Uterine smooth muscle cell (primary cell): ENCODE results near the gene AP1AR. TPM values are rescaled to one million over a fixed set of nuclear protein-coding genes. Genes with fewer than 3 reads are reported as not detected.

ENCODE experiments used
- total RNA-seq: library from RNA; depleted of rRNA; stranded (reverse); fragments of >200 nt; gene quantifications from 2 replicates; pipeline ENCODE4 v1.2.3, GENCODE V29; 2014

AP1AR gene, protein sequence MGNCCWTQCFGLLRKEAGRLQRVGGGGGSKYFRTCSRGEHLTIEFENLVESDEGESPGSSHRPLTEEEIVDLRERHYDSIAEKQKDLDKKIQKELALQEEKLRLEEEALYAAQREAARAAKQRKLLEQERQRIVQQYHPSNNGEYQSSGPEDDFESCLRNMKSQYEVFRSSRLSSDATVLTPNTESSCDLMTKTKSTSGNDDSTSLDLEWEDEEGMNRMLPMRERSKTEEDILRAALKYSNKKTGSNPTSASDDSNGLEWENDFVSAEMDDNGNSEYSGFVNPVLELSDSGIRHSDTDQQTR
- total RNA-seq: 46.5 and 51.0 TPM in 2 replicates

DNA sequence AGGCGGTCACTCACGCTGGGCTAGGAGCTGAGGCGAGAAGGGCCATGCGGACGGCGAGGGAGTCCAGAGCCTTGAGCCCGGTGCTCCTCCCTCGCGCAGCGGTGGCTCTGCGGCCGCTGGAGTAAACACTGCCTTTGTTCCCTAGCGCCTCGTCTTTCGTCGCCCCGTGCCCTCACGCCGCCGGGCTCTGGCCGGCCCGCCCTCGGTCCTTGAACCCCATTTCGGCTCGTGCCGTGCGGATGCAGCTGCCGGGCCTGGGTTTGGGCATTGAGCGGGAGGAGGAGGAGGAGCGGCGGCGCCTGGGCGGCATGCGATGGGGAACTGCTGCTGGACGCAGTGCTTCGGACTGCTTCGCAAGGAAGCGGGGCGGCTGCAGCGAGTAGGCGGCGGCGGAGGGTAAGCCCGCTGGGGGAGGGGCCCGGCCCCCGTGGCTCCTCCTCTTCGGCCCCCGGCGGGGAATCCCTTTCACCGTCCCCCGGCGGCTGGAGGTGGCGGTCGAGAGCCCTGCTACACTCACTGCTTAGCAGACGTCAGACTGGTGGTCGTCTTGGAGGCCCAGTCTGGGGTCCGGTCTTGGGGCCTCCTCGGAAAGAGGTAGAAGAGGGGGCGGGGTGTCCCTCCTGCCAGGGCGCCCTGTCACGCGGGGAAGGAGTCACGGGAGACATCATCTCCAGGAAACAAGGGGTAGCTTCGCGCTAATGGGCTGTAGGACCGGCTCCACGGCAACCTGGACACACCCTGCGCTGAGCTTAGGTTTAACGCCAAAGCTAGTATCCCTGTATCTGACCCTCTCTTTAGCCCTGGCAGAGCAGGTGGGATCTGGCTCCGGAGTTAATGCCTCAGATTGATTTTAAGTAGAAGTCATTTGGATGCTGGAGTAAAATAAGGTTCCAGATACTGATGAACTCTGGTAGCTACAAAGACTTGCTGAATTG, at the start of gene AP1AR:
TSS of gene AP1AR (plus strand) at position 9 of the 935 bp plus-strand sequence. CDS start at position 314, 305 bp downstream.

DNA sequence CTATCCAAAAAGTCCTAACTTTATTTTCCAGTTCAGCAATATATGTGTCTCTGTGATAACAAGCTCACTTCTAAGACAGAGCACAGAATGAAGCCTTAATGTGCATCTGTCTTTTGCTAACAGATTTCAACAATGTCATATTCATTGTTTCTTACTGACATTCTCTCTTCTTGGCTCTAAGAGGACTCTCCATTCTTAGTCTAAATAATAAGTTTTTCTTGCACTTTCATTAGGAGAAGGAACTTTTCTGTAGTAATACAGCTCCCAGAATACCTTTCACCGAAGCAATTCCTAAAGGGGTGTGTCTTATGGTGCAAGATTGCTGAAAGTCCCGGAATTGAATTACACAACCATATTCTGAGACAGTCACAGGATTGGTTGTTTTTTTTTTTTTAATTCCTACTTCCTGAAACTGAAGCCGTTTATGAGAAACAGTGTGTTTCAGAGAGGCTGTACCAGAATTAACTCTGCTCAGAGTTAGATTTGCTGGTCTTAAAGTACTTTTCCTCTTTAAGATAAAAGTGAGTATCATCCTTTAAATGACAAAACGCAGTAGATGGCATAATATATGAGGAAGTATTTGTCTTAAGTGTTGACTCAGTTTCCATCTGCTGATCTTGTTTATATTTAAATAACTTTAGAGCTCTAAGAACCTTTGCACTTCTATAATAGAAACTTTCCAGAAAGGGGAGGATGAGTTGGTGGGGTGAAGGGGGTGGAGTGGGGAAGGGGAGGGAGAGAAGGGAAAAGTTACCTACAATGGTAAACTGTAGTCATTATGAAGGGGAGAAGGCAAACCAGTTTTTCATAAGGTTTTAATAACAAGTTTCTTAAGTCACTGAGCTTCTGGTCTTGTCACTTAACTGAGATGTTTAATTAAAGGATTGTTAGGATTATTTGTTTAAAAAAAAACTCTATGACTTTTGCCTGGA, 65.6 kb downstream of the AP1AR start, which contains the start of gene ALPK1:
TSS of gene ALPK1 (plus strand) at position 421 of the 932 bp plus-strand sequence.

Other genes with a start within 250 kb of the AP1AR start
- 1.6 and 3.2 TPM in 2 replicates for gene FAM241A, start 86.3 kb upstream of the AP1AR start, total RNA-seq
- 7.3 and 9.1 TPM in 2 replicates for gene TIFA, start 54.1 kb downstream of the AP1AR start, total RNA-seq
- 38.3 and 43.5 TPM in 2 replicates for gene ALPK1, start 65.6 kb downstream of the AP1AR start, total RNA-seq